ENCODE data around the gene TP53TG5.

Gene TP53TG5

GRCh38 chr20:45350217-45350616 lies 27.9 kb downstream of the TP53TG5 start:
- Histone ChIP-seq H3K9me3 (ENCODE audit: control insufficient read depth, insufficient read depth, low read length) (no peaks in the 10 kb centered on the region), H3K9ac (ENCODE audit: low read depth, low read length) (no peak overlapping the region), H3K36me3 (ENCODE audit: insufficient read depth, low read length) (no peaks in the 10 kb centered on the region), H3K4me1 (ENCODE audit: insufficient read depth, low read length) (peaks cover 19% of the 10 kb centered on the region)

GRCh38 chr20:45347936-45348778 lies 30.0 kb downstream of the TP53TG5 start, which contains the start of gene SDC4:
TSS of gene SDC4 (minus strand) at chr20:45348424. CDS start at chr20:45348384, 40 bp downstream.
- H3K9ac ChIP-seq (ENCODE audit: low read depth, low read length), result peak within 1 kb of the TSS; percentile 83
- peaks cover 40% of the 10 kb centered on the region for H3K4me1 ChIP-seq (ENCODE audit: insufficient read depth, low read length)
- H3K36me3 ChIP-seq (ENCODE audit: insufficient read depth, low read length), result no peaks in the 10 kb centered on the region
- no peaks in the 10 kb centered on the region for H3K9me3 ChIP-seq (ENCODE audit: control insufficient read depth, insufficient read depth, low read length)

GRCh38 chr20:45347297-45347935 lies 30.7 kb downstream of the TP53TG5 start:
- Histone ChIP-seq H3K4me1 (ENCODE audit: insufficient read depth, low read length) (peaks cover 46% of the 10 kb centered on the region), H3K9me3 (ENCODE audit: control insufficient read depth, insufficient read depth, low read length) (no peaks in the 10 kb centered on the region), H3K9ac (ENCODE audit: low read depth, low read length) (peak overlapping the region; percentile 83), H3K36me3 (ENCODE audit: insufficient read depth, low read length) (no peaks in the 10 kb centered on the region)

GRCh38 chr20:45346851-45347250 lies 31.3 kb downstream of the TP53TG5 start:
- H3K9me3 ChIP-seq (ENCODE audit: control insufficient read depth, insufficient read depth, low read length), result no peaks in the 10 kb centered on the region
- peaks cover 49% of the 10 kb centered on the region for H3K4me1 ChIP-seq (ENCODE audit: insufficient read depth, low read length)
- peak overlapping the region; percentile 83 for H3K9ac ChIP-seq (ENCODE audit: low read depth, low read length)
- no peaks in the 10 kb centered on the region for H3K36me3 ChIP-seq (ENCODE audit: insufficient read depth, low read length)

GRCh38 chr20:45346291-45346718 lies 31.8 kb downstream of the TP53TG5 start:
- no peaks in the 10 kb centered on the region for H3K9me3 ChIP-seq (ENCODE audit: control insufficient read depth, insufficient read depth, low read length)
- H3K9ac ChIP-seq (ENCODE audit: low read depth, low read length), result peak overlapping the region; percentile 83
- H3K4me1 ChIP-seq (ENCODE audit: insufficient read depth, low read length), result peaks cover 54% of the 10 kb centered on the region
- no peaks in the 10 kb centered on the region for H3K36me3 ChIP-seq (ENCODE audit: insufficient read depth, low read length)

GRCh38 chr20:45345104-45345936 lies 32.8 kb downstream of the TP53TG5 start:
- Histone ChIP-seq H3K9ac (ENCODE audit: low read depth, low read length) (peak overlapping the region; percentile 83; the same call in 1 of the 2 replicates), H3K9me3 (ENCODE audit: control insufficient read depth, insufficient read depth, low read length) (no peaks in the 10 kb centered on the region), H3K4me1 (ENCODE audit: insufficient read depth, low read length) (peaks cover 64% of the 10 kb centered on the region), H3K36me3 (ENCODE audit: insufficient read depth, low read length) (no peaks in the 10 kb centered on the region)

- H3K9me3 ChIP-seq (ENCODE audit: control insufficient read depth, insufficient read depth, low read length), result no peaks in the 10 kb centered on the region
- H3K4me1 ChIP-seq (ENCODE audit: insufficient read depth, low read length), result peaks cover 69% of the 10 kb centered on the region
- peak overlapping the region; percentile 10; the same call in 1 of the 2 replicates for H3K9ac ChIP-seq (ENCODE audit: low read depth, low read length)
- H3K36me3 ChIP-seq (ENCODE audit: insufficient read depth, low read length), result no peaks in the 10 kb centered on the region; the same call in 1 of the 2 replicates
These were observed 33.8 kb downstream of the TP53TG5 start for GRCh38 chr20:45344168-45344860.

GRCh38 chr20:45343532-45344167 lies 34.5 kb downstream of the TP53TG5 start:
- H3K4me1 ChIP-seq (ENCODE audit: insufficient read depth, low read length), result peaks cover 75% of the 10 kb centered on the region
- peak overlapping the region; percentile 10 for H3K9ac ChIP-seq (ENCODE audit: low read depth, low read length)
- H3K36me3 ChIP-seq (ENCODE audit: insufficient read depth, low read length), result no peaks in the 10 kb centered on the region; the same call in 1 of the 2 replicates
- H3K9me3 ChIP-seq (ENCODE audit: control insufficient read depth, insufficient read depth, low read length), result no peaks in the 10 kb centered on the region

- H3K36me3 ChIP-seq (ENCODE audit: insufficient read depth, low read length), result no peaks in the 10 kb centered on the region; the same call in 1 of the 2 replicates
- peak overlapping the region; percentile 10 for H3K9ac ChIP-seq (ENCODE audit: low read depth, low read length)
- H3K4me1 ChIP-seq (ENCODE audit: insufficient read depth, low read length), result peaks cover 80% of the 10 kb centered on the region
These were observed 35.1 kb downstream of the TP53TG5 start for GRCh38 chr20:45342855-45343531.

GRCh38 chr20:45341939-45342854 lies 35.9 kb downstream of the TP53TG5 start:
- H3K9ac ChIP-seq (ENCODE audit: low read depth, low read length), result peak overlapping the region; percentile 34
- H3K36me3 ChIP-seq (ENCODE audit: insufficient read depth, low read length), result no peaks in the 10 kb centered on the region; the same call in 1 of the 2 replicates
- H3K4me1 ChIP-seq (ENCODE audit: insufficient read depth, low read length), result peaks cover 87% of the 10 kb centered on the region
- H3K9me3 ChIP-seq (ENCODE audit: control insufficient read depth, insufficient read depth, low read length), result no peaks in the 10 kb centered on the region

More at GRCh38 chr20:45342855-45343531, 35.1 kb downstream of the TP53TG5 start:
- H3K9me3 ChIP-seq (ENCODE audit: control insufficient read depth, insufficient read depth, low read length), result no peaks in the 10 kb centered on the region

GRCh38 chr20:45341579-45341938 lies 36.6 kb downstream of the TP53TG5 start:
- H3K9me3 ChIP-seq (ENCODE audit: control insufficient read depth, insufficient read depth, low read length), result no peaks in the 10 kb centered on the region
- no peaks in the 10 kb centered on the region; the same call in 1 of the 2 replicates for H3K36me3 ChIP-seq (ENCODE audit: insufficient read depth, low read length)
- H3K4me1 ChIP-seq (ENCODE audit: insufficient read depth, low read length), result peaks cover 89% of the 10 kb centered on the region
- peak overlapping the region; percentile 34 for H3K9ac ChIP-seq (ENCODE audit: low read depth, low read length)

GRCh38 chr20:45340951-45341350 lies 37.2 kb downstream of the TP53TG5 start:
- H3K9me3 ChIP-seq (ENCODE audit: control insufficient read depth, insufficient read depth, low read length), result no peaks in the 10 kb centered on the region
- peaks cover 83% of the 10 kb centered on the region for H3K4me1 ChIP-seq (ENCODE audit: insufficient read depth, low read length)
- H3K9ac ChIP-seq (ENCODE audit: low read depth, low read length), result no peak overlapping the region
- no peaks in the 10 kb centered on the region; the same call in 1 of the 2 replicates for H3K36me3 ChIP-seq (ENCODE audit: insufficient read depth, low read length)

Measured in ES-I3 (cell line).